ENCODE results near the gene CD38.
"Not testable (repeated sequence)": the region's sequence is repeated elsewhere in the genome, so short reads cannot be mapped to it uniquely, and the experiment has no call there.

CD38 gene

GRCh38 chr4:15762460-15762859, 15.7 kb upstream of the CD38 start:
- not testable (repeated sequence) for DNase-seq

- DNase-seq = no peak
These were observed 12.7 kb upstream of the CD38 start for GRCh38 chr4:15765391-15765790.

GRCh38 chr4:15765910-15766697, 12.0 kb upstream of the CD38 start:
- DNase-seq = no peak

- no peak for DNase-seq
These were observed 11.3 kb upstream of the CD38 start for GRCh38 chr4:15766821-15767220.

- no peak for DNase-seq
These were observed 8.9 kb upstream of the CD38 start for GRCh38 chr4:15769202-15769601.

GRCh38 chr4:15771216-15772058, 6.7 kb upstream of the CD38 start:
- DNase-seq = no peak

GRCh38 chr4:15774020-15774420, 4.1 kb upstream of the CD38 start:
- no peak for DNase-seq

GRCh38 chr4:15776871-15777648, 1.1 kb upstream of the CD38 start:
- no peak for DNase-seq

- no peak for DNase-seq
These were observed 335 bp upstream of the CD38 start for GRCh38 chr4:15777697-15778288.

GRCh38 chr4:15779306-15779705, 1.2 kb downstream of the CD38 start:
- peak; percentile 52 for DNase-seq

GRCh38 chr4:15779809-15780208, 1.7 kb downstream of the CD38 start:
- DNase-seq = no peak

- no peak for DNase-seq
These were observed 3.4 kb downstream of the CD38 start for GRCh38 chr4:15781427-15782095.

- DNase-seq = no peak
These were observed 5.5 kb downstream of the CD38 start for GRCh38 chr4:15783676-15784075.

GRCh38 chr4:15784959-15785634, 7.0 kb downstream of the CD38 start:
- DNase-seq = no peak

- no peak for DNase-seq
These were observed 8.6 kb downstream of the CD38 start for GRCh38 chr4:15786743-15787142.

- DNase-seq = no peak
These were observed 14.8 kb downstream of the CD38 start for GRCh38 chr4:15792974-15793373.

GRCh38 chr4:15793506-15794363, 15.6 kb downstream of the CD38 start:
- DNase-seq = no peak

GRCh38 chr4:15794426-15794825, 16.3 kb downstream of the CD38 start:
- DNase-seq = no peak

GRCh38 chr4:15794905-15795304, 16.8 kb downstream of the CD38 start:
- no peak for DNase-seq

GRCh38 chr4:15797320-15797719, 19.2 kb downstream of the CD38 start:
- DNase-seq = no peak

All from right kidney (tissue), 1 donor.